Aortic smooth muscle cell (primary cell): ENCODE measurements around the gene ATP6V1B1. TPM values are rescaled to one million over a fixed set of nuclear protein-coding genes. Genes with fewer than 3 reads are reported as not detected.

Experiments used
- total RNA-seq: library from RNA; depleted of rRNA; stranded (reverse); fragments of >200 nt; gene quantifications from 2 replicates; pipeline ENCODE4 v1.2.3, GENCODE V29; 2014

Gene ATP6V1B1
- 1.3 TPM in 2 replicates for total RNA-seq

DNA sequence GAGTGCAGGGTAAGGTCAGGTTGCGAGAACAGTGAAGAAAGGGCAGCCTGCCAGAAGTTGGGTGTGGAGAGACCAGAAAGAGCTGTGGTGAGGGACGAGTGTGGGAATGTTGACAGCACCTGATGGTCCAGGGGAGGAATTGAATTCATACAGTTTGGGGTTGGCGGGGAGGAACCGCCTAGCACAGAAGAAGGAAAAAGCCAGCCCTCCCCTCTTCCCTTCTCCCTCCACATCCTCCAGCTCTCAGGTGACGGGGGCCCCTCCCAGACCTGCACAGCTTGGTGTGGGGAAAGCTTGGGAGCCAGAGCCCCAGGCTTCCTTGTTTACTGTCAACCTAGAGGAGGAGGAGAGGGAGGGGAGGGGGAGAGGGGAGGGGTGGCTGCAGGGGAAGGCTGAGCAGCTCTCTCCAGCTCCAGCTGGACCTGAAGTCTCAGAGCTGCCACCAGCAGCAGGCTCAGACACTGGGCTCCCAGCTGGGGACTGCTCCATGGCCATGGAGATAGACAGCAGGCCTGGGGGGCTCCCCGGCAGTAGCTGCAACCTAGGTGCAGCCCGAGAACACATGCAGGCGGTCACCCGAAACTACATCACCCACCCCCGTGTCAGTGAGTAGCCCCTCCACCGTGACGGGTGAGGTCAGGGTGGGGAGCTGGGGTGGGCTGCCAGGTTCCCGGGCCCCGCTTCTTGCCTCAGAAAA lies at the start of gene ATP6V1B1:
ATP6V1B1 (plus strand) TSS at position 433 of the 697 bp plus-strand sequence; CDS start at position 488, 55 bp downstream.

DNA sequence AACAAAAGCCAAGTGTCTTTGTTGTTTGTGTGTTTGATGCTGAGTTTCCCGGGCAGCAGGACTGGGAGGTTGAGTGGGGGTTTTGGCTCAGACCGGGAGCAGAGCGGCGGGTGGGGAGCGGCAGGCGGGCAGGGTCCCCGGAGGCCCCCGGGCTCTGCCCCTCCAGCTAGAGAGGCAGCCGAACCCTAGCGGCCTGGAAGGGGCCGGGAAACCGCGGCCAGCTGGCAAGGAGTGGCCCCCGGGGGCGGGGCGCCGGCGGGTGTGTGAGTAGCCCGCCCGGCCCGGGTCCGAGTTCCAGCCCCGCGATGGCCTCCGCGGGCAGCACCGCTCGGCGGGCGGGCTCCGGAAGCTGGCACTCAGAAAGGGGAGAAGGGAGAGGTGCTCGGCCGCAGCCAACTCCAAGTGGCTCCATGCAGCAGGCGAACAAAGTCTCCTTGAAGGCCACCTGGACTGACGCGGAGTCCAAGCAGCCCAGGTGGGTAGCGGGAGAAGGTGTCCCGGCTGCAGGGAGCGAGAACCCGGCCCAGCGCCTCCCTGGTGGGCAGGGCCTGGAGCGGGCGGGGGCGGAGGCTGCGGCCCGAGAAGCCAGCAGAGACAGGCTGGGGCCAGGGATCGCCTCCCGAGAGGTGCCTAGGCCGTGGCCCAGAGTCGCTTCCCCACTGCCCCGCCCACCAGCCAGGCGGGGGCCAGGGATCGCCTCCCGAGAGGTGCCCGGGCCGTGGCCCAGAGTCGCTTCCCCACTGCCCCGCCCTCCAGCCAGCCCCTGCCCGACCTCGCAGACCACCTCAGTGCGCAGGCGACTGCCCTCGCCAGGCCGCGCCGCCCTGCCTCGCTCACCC lies 42.9 kb downstream of the ATP6V1B1 start, which contains the start of gene ANKRD53:
ANKRD53 (plus strand) TSS at position 290 of the 839 bp plus-strand sequence; CDS start at position 306, 16 bp downstream.

DNA sequence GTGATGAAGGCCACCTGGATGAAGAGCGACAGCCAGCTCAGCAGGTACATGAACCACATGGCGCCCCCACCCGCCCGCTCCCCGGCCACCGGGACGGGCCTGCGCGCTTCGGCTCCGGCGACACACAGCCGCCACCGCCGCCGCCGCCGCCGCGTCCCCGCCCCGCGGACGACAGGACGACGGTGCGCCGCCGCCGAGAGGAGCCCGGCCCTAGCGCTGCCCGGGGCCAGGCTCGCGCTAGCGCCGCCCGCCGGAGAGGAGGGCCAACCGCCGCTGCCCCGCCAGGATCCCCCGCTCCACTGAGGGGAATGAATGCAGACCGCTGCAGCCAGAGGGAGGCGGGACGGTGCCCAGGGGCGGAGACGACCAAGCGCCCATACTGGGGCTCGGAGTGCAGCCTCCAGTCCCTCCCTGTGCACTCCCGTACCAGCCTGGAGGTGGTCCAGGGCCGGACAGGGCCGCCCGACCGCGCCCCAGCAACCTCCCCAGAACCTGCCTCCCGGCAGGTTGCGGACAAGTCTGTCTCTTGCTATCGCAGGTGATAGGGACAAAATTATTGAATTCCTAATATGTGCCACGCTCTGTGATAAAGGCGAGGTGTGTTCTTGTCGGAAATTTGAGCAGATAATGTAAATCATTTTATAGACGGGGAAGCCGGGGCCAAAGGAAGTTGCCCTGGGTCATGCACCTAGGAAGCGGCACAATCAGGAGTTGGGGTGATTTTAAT lies 59.2 kb downstream of the ATP6V1B1 start, which contains the start of gene TEX261:
TEX261 (minus strand) TSS at position 175 of the 727 bp plus-strand sequence; CDS start at position 59, 116 bp downstream.

Other genes with a start within 250 kb of the ATP6V1B1 start
- under 0.01 and 0.06 TPM in 2 replicates for gene ADD2, start 167.7 kb upstream of the ATP6V1B1 start, total RNA-seq
- not detected in 2 replicates for gene FIGLA, start 145.3 kb upstream of the ATP6V1B1 start, total RNA-seq
- gene CLEC4F, start 115.3 kb upstream of the ATP6V1B1 start, total RNA-seq, result not detected in 2 replicates
- not detected in 2 replicates for gene CD207, start 100.1 kb upstream of the ATP6V1B1 start, total RNA-seq
- gene VAX2, start 35.3 kb upstream of the ATP6V1B1 start, total RNA-seq, result 1.1 and 1.3 TPM in 2 replicates
- gene ANKRD53, start 42.7 kb downstream of the ATP6V1B1 start, total RNA-seq, result 0.37 and 0.40 TPM in 2 replicates
- 30.4 and 36.3 TPM in 2 replicates for gene TEX261, start 59.0 kb downstream of the ATP6V1B1 start, total RNA-seq
- gene NAGK, start 132.7 kb downstream of the ATP6V1B1 start, total RNA-seq, result 72.4 and 76.9 TPM in 2 replicates
- gene MCEE, start 194.3 kb downstream of the ATP6V1B1 start, total RNA-seq, result 24.6 and 30.3 TPM in 2 replicates
- gene MPHOSPH10, start 194.7 kb downstream of the ATP6V1B1 start, total RNA-seq, result 16.8 and 23.6 TPM in 2 replicates